ENCODE measurements around the gene GRK5. TPM values are rescaled to one million over a fixed set of nuclear protein-coding genes. Genes with fewer than 3 reads are reported as not detected.

The GRK5 gene
- total RNA-seq, 1 donor from 2014 or later, result 77.6 TPM

- no peak for TF ChIP-seq CTCF (IDR thresholded peaks at IDR 0.05; ENCODE audit: partially characterized antibody, unreplicated experiment)
- H3K27me3 Mint-ChIP-seq (ENCODE audit: unreplicated experiment), result peaks cover 22% of the 10 kb centered on the region
- peak overlapping the region; percentile 16 for H3K4me3 Mint-ChIP-seq (ENCODE audit: unreplicated experiment)
- H3K9me3 Mint-ChIP-seq (ENCODE audit: unreplicated experiment), result peaks cover 26% of the 10 kb centered on the region
- no peaks in the 10 kb centered on the region for H3K36me3 Mint-ChIP-seq (ENCODE audit: unreplicated experiment)
- H3K27ac Mint-ChIP-seq (ENCODE audit: unreplicated experiment), result peak overlapping the region; percentile 80
- peaks cover 65% of the 10 kb centered on the region for H3K4me1 Mint-ChIP-seq (ENCODE audit: low read depth, unreplicated experiment)
- no peak for DNase-seq
These were observed 166.1 kb downstream of the GRK5 start for GRCh38 chr10:119373294-119374102.

- Mint-ChIP-seq H3K4me1 (ENCODE audit: low read depth, unreplicated experiment) (peaks cover 72% of the 10 kb centered on the region), H3K9me3 (ENCODE audit: unreplicated experiment) (peaks cover 26% of the 10 kb centered on the region), H3K27ac (ENCODE audit: unreplicated experiment) (peak overlapping the region; percentile 80), H3K36me3 (ENCODE audit: unreplicated experiment) (no peaks in the 10 kb centered on the region), H3K27me3 (ENCODE audit: unreplicated experiment) (peaks cover 23% of the 10 kb centered on the region), H3K4me3 (ENCODE audit: unreplicated experiment) (no peak overlapping the region)
- DNase-seq, result no peak
- TF ChIP-seq CTCF (IDR thresholded peaks at IDR 0.05; ENCODE audit: partially characterized antibody, unreplicated experiment), result no peak
These were observed 166.9 kb downstream of the GRK5 start for GRCh38 chr10:119374236-119374635.

- H3K27me3 Mint-ChIP-seq (ENCODE audit: unreplicated experiment), result peaks cover 23% of the 10 kb centered on the region
- no peak for DNase-seq
- peak overlapping the region; percentile 73 for H3K4me3 Mint-ChIP-seq (ENCODE audit: unreplicated experiment)
- no peaks in the 10 kb centered on the region for H3K36me3 Mint-ChIP-seq (ENCODE audit: unreplicated experiment)
- no peak for TF ChIP-seq CTCF (IDR thresholded peaks at IDR 0.05; ENCODE audit: partially characterized antibody, unreplicated experiment)
- peaks cover 26% of the 10 kb centered on the region for H3K9me3 Mint-ChIP-seq (ENCODE audit: unreplicated experiment)
- H3K27ac Mint-ChIP-seq (ENCODE audit: unreplicated experiment), result peak overlapping the region; percentile 88
- H3K4me1 Mint-ChIP-seq (ENCODE audit: low read depth, unreplicated experiment), result peaks cover 69% of the 10 kb centered on the region
These were observed 168.4 kb downstream of the GRK5 start for GRCh38 chr10:119375574-119376272.

- H3K4me1 Mint-ChIP-seq (ENCODE audit: low read depth, unreplicated experiment), result peaks cover 64% of the 10 kb centered on the region
- H3K27ac Mint-ChIP-seq (ENCODE audit: unreplicated experiment), result peak overlapping the region; percentile 92
- no peak for DNase-seq
- peak overlapping the region; percentile 59 for H3K4me3 Mint-ChIP-seq (ENCODE audit: unreplicated experiment)
- TF ChIP-seq CTCF (IDR thresholded peaks at IDR 0.05; ENCODE audit: partially characterized antibody, unreplicated experiment), result no peak
- H3K9me3 Mint-ChIP-seq (ENCODE audit: unreplicated experiment), result peaks cover 28% of the 10 kb centered on the region
- peaks cover 23% of the 10 kb centered on the region for H3K27me3 Mint-ChIP-seq (ENCODE audit: unreplicated experiment)
- no peaks in the 10 kb centered on the region for H3K36me3 Mint-ChIP-seq (ENCODE audit: unreplicated experiment)
These were observed 170.1 kb downstream of the GRK5 start for GRCh38 chr10:119377451-119377957.

Measured in glutamatergic neuron (in vitro differentiated cells).